SK-N-SH treated with all-trans-retinoic acid at 6 μM for 48 hours (cell line): ENCODE results near the gene MSH5.

ENCODE experiments used
- ATAC-seq: fragments of 200-7000 bp; cut with Tn5 transposase; 3 replicates; pipeline ENCODE4 v1.9.1; 2020; ENCODE audit warnings: mild to moderate bottlenecking, moderate library complexity
- ARNTL ChIP-seq: fragments of 450-650 bp; formaldehyde crosslinking; IDR thresholded peaks from 2 replicates; pipeline ENCODE4 v1.5.0; 2020; ENCODE audit warnings: low read depth, mild to moderate bottlenecking, moderate library complexity, borderline replicate concordance
- BACH2 ChIP-seq: fragments of 250-450 bp; sonication (Bioruptor Pico); IDR thresholded peaks from 2 replicates; pipeline ENCODE4 v1.9.0; 2021; ENCODE audit warnings: mild to moderate bottlenecking, borderline replicate concordance
- CREB5 ChIP-seq: fragments of 250-450 bp; sonication (Bioruptor Pico); IDR thresholded peaks from 2 replicates; pipeline ENCODE4 v1.5.1; 2020; ENCODE audit warnings: low read depth, mild to moderate bottlenecking, moderate library complexity
- CSDC2 ChIP-seq: fragments of 250-450 bp; sonication (Bioruptor Pico); IDR thresholded peaks from 2 replicates; pipeline ENCODE4 v1.5.0; 2020; ENCODE audit warnings: mild to moderate bottlenecking, moderate library complexity
- CSRNP3 ChIP-seq: fragments of 250-450 bp; sonication (Bioruptor Pico); IDR thresholded peaks from 2 replicates; pipeline ENCODE4 v1.5.1; 2021; ENCODE audit warnings: mild to moderate bottlenecking, moderate library complexity
- ESRRG ChIP-seq: fragments of 250-450 bp; sonication (Bioruptor Pico); IDR thresholded peaks from 2 replicates; pipeline ENCODE4 v1.6.1; 2021; ENCODE audit warnings: mild to moderate bottlenecking
- GLIS3 ChIP-seq: fragments of 250-450 bp; sonication (Bioruptor Pico); IDR thresholded peaks from 2 replicates; pipeline ENCODE4 v1.5.0; 2020; ENCODE audit warnings: mild to moderate bottlenecking, moderate library complexity
- ISL1 ChIP-seq: fragments of 250-450 bp; sonication (Bioruptor Pico); IDR thresholded peaks from 2 replicates; pipeline ENCODE4 v2.1.2; 2022; ENCODE audit warnings: mild to moderate bottlenecking, moderate library complexity
- OSR1 ChIP-seq: fragments of 250-450 bp; sonication (Bioruptor Pico); IDR thresholded peaks from 2 replicates; pipeline ENCODE4 v1.8.0; 2022; ENCODE audit warnings: moderate library complexity, mild to moderate bottlenecking, inconsistent platforms
- POU6F1 ChIP-seq: fragments of 250-450 bp; sonication (Bioruptor Pico); IDR thresholded peaks from 2 replicates; pipeline ENCODE4 v1.8.0; 2021; ENCODE audit warnings: low read depth, mild to moderate bottlenecking, moderate library complexity, borderline replicate concordance
- PPARA ChIP-seq: fragments of 250-450 bp; sonication (Bioruptor Pico); IDR thresholded peaks from 2 replicates; pipeline ENCODE4 v1.5.0; 2020; ENCODE audit warnings: mild to moderate bottlenecking, borderline replicate concordance
- SNAI2 ChIP-seq: fragments of 250-450 bp; sonication (Bioruptor Pico); IDR thresholded peaks from 2 replicates; pipeline ENCODE4 v1.5.0; 2020; ENCODE audit warnings: mild to moderate bottlenecking, moderate library complexity
- TCF4 ChIP-seq: fragments of 250-450 bp; sonication (Bioruptor Pico); IDR thresholded peaks from 2 replicates; pipeline ENCODE4 v1.8.0; 2021; ENCODE audit warnings: mild to moderate bottlenecking, moderate library complexity, borderline replicate concordance
- TOX ChIP-seq: fragments of 250-450 bp; sonication (Bioruptor Pico); IDR thresholded peaks from 2 replicates; pipeline ENCODE4 v1.8.0; 2021; ENCODE audit warnings: mild to moderate bottlenecking, moderate library complexity, borderline replicate concordance
- TSHZ2 ChIP-seq: fragments of 250-450 bp; sonication (Bioruptor Pico); IDR thresholded peaks from 2 replicates; pipeline ENCODE4 v1.5.0; 2020; ENCODE audit warnings: mild to moderate bottlenecking, moderate library complexity
- ZC3H10 ChIP-seq: fragments of 250-450 bp; sonication (Bioruptor Pico); IDR thresholded peaks from 2 replicates; pipeline ENCODE4 v1.5.1; 2021; ENCODE audit warnings: mild to moderate bottlenecking, moderate library complexity
- ZFP3 ChIP-seq: fragments of 250-450 bp; sonication (Bioruptor Pico); IDR thresholded peaks from 2 replicates; pipeline ENCODE4 v1.5.0; 2020; ENCODE audit warnings: mild to moderate bottlenecking, moderate library complexity
- ZFP30 ChIP-seq: fragments of 450-650 bp; formaldehyde crosslinking; IDR thresholded peaks from 2 replicates; pipeline ENCODE4 v1.5.0; 2022; ENCODE audit warnings: mild to moderate bottlenecking, moderate library complexity
- ZNF565 ChIP-seq: fragments of 450-650 bp; formaldehyde crosslinking; conservative IDR thresholded peaks from 2 replicates; pipeline ENCODE4 v1.5.0; 2020; ENCODE audit warnings: low read depth, mild to moderate bottlenecking, moderate library complexity
- ZNF70 ChIP-seq: fragments of 450-650 bp; formaldehyde crosslinking; IDR thresholded peaks from 2 replicates; pipeline ENCODE4 v1.5.0; 2020; ENCODE audit warnings: mild to moderate bottlenecking, moderate library complexity
- ZNF8 ChIP-seq: fragments of 450-650 bp; formaldehyde crosslinking; IDR thresholded peaks from 2 replicates; pipeline ENCODE4 v1.5.0; 2020; ENCODE audit warnings: mild to moderate bottlenecking, moderate library complexity

Gene MSH5

GRCh38 chr6:31702819-31703716 lies 36.7 kb upstream of the MSH5 start, which contains the start of gene ABHD16A:
Gene ABHD16A, minus strand, starts transcription at chr6:31703324. Its CDS starts 43 bp downstream, at chr6:31703281.
- ATAC-seq = peak; percentile 95
- TF ChIP-seq BACH2 (CRISPR knock-in tag) (no peak), CSRNP3 (0 out of 2 replicates have a peak, but pooled peaks have one; percentile 2), ZNF70 (CRISPR knock-in tag) (no peak), ZFP30 (CRISPR knock-in tag) (no peak)
- TF ChIP-seq, all 23 proteins: peak for 1

- no peak for TF ChIP-seq TSHZ2
- TF ChIP-seq ZNF8 (CRISPR knock-in tag) = no peak
- TF ChIP-seq SNAI2 = no peak
- no peak for TF ChIP-seq BACH2 (CRISPR knock-in tag)
- no peak for TF ChIP-seq POU6F1 (CRISPR knock-in tag)
- TF ChIP-seq OSR1 = no peak
- no peak for TF ChIP-seq GLIS3
- ATAC-seq = no peak
These were observed 33.9 kb upstream of the MSH5 start for GRCh38 chr6:31705931-31706330.

- no peak for TF ChIP-seq TCF4 (CRISPR knock-in tag)
- no peak for TF ChIP-seq TOX (CRISPR knock-in tag)
- TF ChIP-seq CSDC2 (CRISPR knock-in tag) = no peak
- no peak for TF ChIP-seq ZNF70 (CRISPR knock-in tag)
- TF ChIP-seq SNAI2 = no peak
- no peak for TF ChIP-seq PPARA (CRISPR knock-in tag)
- TF ChIP-seq CREB5 (CRISPR knock-in tag) = no peak
- TF ChIP-seq GLIS3 = no peak
- TF ChIP-seq ZC3H10 (CRISPR knock-in tag) = no peak
- no peak for TF ChIP-seq ARNTL (CRISPR knock-in tag)
- TF ChIP-seq ISL1 (CRISPR knock-in tag) = no peak
- no peak for TF ChIP-seq BACH2 (CRISPR knock-in tag)
- TF ChIP-seq OSR1 = no peak
- TF ChIP-seq ZFP3 (CRISPR knock-in tag) = no peak
- no peak for TF ChIP-seq ZNF565 (CRISPR knock-in tag)
- TF ChIP-seq ESRRG (CRISPR knock-in tag) = no peak
- TF ChIP-seq ZFP30 (CRISPR knock-in tag) = no peak
- no peak for TF ChIP-seq CSRNP3
- ATAC-seq = no peak
These were observed 33.2 kb upstream of the MSH5 start, which contains the start of gene LY6G6F for GRCh38 chr6:31706599-31706998. Gene LY6G6F, plus strand, starts transcription at chr6:31706866. Its CDS starts 41 bp downstream, at chr6:31706907.
